Stimulated activated CD4-positive, alpha-beta T cell treated with anti-CD3 and anti-CD28 coated beads, Interleukin-12 subunit alpha, Interleukin-12 subunit beta, amount 100 ng/mL, for 48 hours (primary cell): ENCODE measurements around the gene C11orf16.
"Not testable (repeated sequence)": the region's sequence is repeated elsewhere in the genome, so short reads cannot be mapped to it uniquely, and the experiment has no call there.

ENCODE experiments used
- DNase-seq, 3 donors: peaks; one replicate each; pipeline ENCODE4 v3.0.0-alpha.2; 2020; ENCODE audit warnings: low read depth in 2 of 3, low spot score in 1 of 3

The C11orf16 gene

GRCh38 chr11:8932564-8933180, at the start of gene C11orf16:
TSS of gene C11orf16 (minus strand) at chr11:8932947. CDS start at chr11:8932308, 639 bp downstream.
- no peak for DNase-seq

- DNase-seq: no peak
These were observed 47.7 kb upstream of the C11orf16 start for GRCh38 chr11:8980485-8980884.

- DNase-seq: not testable (repeated sequence)
These were observed 46.6 kb upstream of the C11orf16 start for GRCh38 chr11:8979365-8979764.

GRCh38 chr11:8973121-8973520, 40.4 kb upstream of the C11orf16 start:
- no peak for DNase-seq

GRCh38 chr11:8971924-8972316, 39.2 kb upstream of the C11orf16 start:
- DNase-seq: no peak

GRCh38 chr11:8971196-8971923, 38.6 kb upstream of the C11orf16 start:
- no peak for DNase-seq

GRCh38 chr11:8967184-8967583, 34.4 kb upstream of the C11orf16 start:
- no peak for DNase-seq

- peak; percentile 64 to 79 (median 70) for DNase-seq
These were observed 31.9 kb upstream of the C11orf16 start, which contains the start of gene TMEM9B for GRCh38 chr11:8964324-8965320. TSS of gene TMEM9B (minus strand) at chr11:8964442. CDS start at chr11:8964313, 129 bp downstream.

- DNase-seq: peak; percentile 56 to 73 (median 60)
These were observed 31.0 kb upstream of the C11orf16 start for GRCh38 chr11:8963569-8964323.

GRCh38 chr11:8962841-8963240, 30.1 kb upstream of the C11orf16 start:
- DNase-seq: no peak

- no peak for DNase-seq
These were observed 28.7 kb upstream of the C11orf16 start for GRCh38 chr11:8961401-8961800.

- DNase-seq: peak in 1 of 3 donors; percentile 43
These were observed 26.9 kb upstream of the C11orf16 start for GRCh38 chr11:8959546-8960166.

GRCh38 chr11:8956860-8957259, 24.1 kb upstream of the C11orf16 start:
- no peak for DNase-seq

- no peak for DNase-seq
These were observed 16.1 kb upstream of the C11orf16 start for GRCh38 chr11:8948886-8949285.

- no peak for DNase-seq
These were observed 14.6 kb upstream of the C11orf16 start for GRCh38 chr11:8947230-8947943.

GRCh38 chr11:8942518-8943066, 9.8 kb upstream of the C11orf16 start, which contains the start of gene ASCL3:
TSS of gene ASCL3 (minus strand) at chr11:8943016. CDS start at chr11:8938161, 4,855 bp downstream.
- DNase-seq: no peak

- no peak for DNase-seq
These were observed 8.8 kb upstream of the C11orf16 start for GRCh38 chr11:8941341-8942103.

GRCh38 chr11:8937659-8938058, 4.9 kb upstream of the C11orf16 start:
- no peak for DNase-seq
